Trophoblast cell (in vitro differentiated cells and primary cell): ENCODE data around the gene EVC.

ENCODE experiments used
- DNase-seq, 2 donors: peaks; one replicate each; pipeline ENCODE4 v3.0.0-alpha.2; 2016
- H2AFZ ChIP-seq: 2 replicates; pipeline ENCODE4 v1.6.1; 2013; ENCODE audit warnings: low read length, moderate library complexity, mild to moderate bottlenecking; ENCODE audit not compliant: insufficient read depth, poor library complexity
- H2AK5ac ChIP-seq: 2 replicates; pipeline ENCODE4 v1.6.1; 2013; ENCODE audit warnings: mild to moderate bottlenecking, low read length
- H2BK120ac ChIP-seq: 2 replicates; pipeline ENCODE4 v1.6.1; 2013; ENCODE audit warnings: low read length, mild to moderate bottlenecking, moderate library complexity; ENCODE audit not compliant: insufficient read depth, poor library complexity
- H2BK12ac ChIP-seq: 2 replicates; pipeline ENCODE4 v1.6.1; 2013; ENCODE audit warnings: mild to moderate bottlenecking, low read length, moderate library complexity
- H2BK5ac ChIP-seq: 2 replicates; pipeline ENCODE4 v1.6.1; 2013; ENCODE audit warnings: low read length, low read depth, moderate library complexity, mild to moderate bottlenecking; ENCODE audit not compliant: poor library complexity
- H3K14ac ChIP-seq: 2 replicates; pipeline ENCODE4 v1.6.1; 2013; ENCODE audit warnings: mild to moderate bottlenecking, low read length
- H3K18ac ChIP-seq: 2 replicates; pipeline ENCODE4 v1.6.1; 2013; ENCODE audit warnings: mild to moderate bottlenecking, low read length
- H3K23ac ChIP-seq: 2 replicates; pipeline ENCODE4 v1.6.1; 2013; ENCODE audit warnings: low read length
- H3K27ac ChIP-seq: 2 replicates; pipeline ENCODE4 v1.5.1; 2013; ENCODE audit warnings: low read depth, mild to moderate bottlenecking, inconsistent platforms, low read length, moderate library complexity
- H3K27me3 ChIP-seq: 2 replicates; pipeline ENCODE4 v1.6.1; 2013; ENCODE audit warnings: inconsistent platforms, mild to moderate bottlenecking, low read length, moderate library complexity; ENCODE audit not compliant: insufficient read depth
- H3K36me3 ChIP-seq, 2 experiments: 1 replicate in 1 of 2; 2 replicates in 1 of 2; pipeline ENCODE4 v1.6.1; 2013; ENCODE audit warnings: low read length in 2 of 2, mild to moderate bottlenecking in 2 of 2, moderate library complexity in 1 of 2; ENCODE audit not compliant: insufficient read depth in 2 of 2, control insufficient read depth in 1 of 2
- H3K4ac ChIP-seq: 2 replicates; pipeline ENCODE4 v1.6.1; 2013; ENCODE audit warnings: low read depth, mild to moderate bottlenecking, low read length, moderate library complexity
- H3K4me1 ChIP-seq, 2 experiments: 1 replicate in 1 of 2; 2 replicates in 1 of 2; pipeline ENCODE4 v1.6.1; 2013; ENCODE audit warnings: low read length in 2 of 2, mild to moderate bottlenecking in 2 of 2, moderate library complexity in 1 of 2; ENCODE audit not compliant: insufficient read depth in 2 of 2, control insufficient read depth in 1 of 2
- H3K4me2 ChIP-seq: 2 replicates; pipeline ENCODE4 v1.6.1; 2013; ENCODE audit warnings: inconsistent platforms, mild to moderate bottlenecking, low read length, moderate library complexity
- H3K4me3 ChIP-seq: 2 replicates; pipeline ENCODE4 v1.5.1; 2013; ENCODE audit warnings: mild to moderate bottlenecking, low read depth, low read length, inconsistent platforms
- H3K79me1 ChIP-seq: one replicate; pipeline ENCODE4 v1.6.1; 2013; ENCODE audit warnings: low read length
- H3K79me2 ChIP-seq: 2 replicates; pipeline ENCODE4 v1.6.1; 2013; ENCODE audit warnings: low read length, mild to moderate bottlenecking; ENCODE audit not compliant: control insufficient read depth, insufficient read depth, poor library complexity
- H3K9ac ChIP-seq: 2 replicates; pipeline ENCODE4 v1.6.1; 2013; ENCODE audit warnings: mild to moderate bottlenecking, low read length
- H3K9me3 ChIP-seq: 2 replicates; pipeline ENCODE4 v1.6.1; 2013; ENCODE audit warnings: low read depth, mild to moderate bottlenecking, control low read depth, inconsistent platforms, low read length; ENCODE audit not compliant: insufficient read depth
- H4K12ac ChIP-seq: 2 replicates; pipeline ENCODE4 v1.6.1; 2013; ENCODE audit warnings: low read depth, mild to moderate bottlenecking, low read length, moderate library complexity
- H4K8ac ChIP-seq: 2 replicates; pipeline ENCODE4 v1.6.1; 2013; ENCODE audit warnings: low read depth, mild to moderate bottlenecking, low read length, moderate library complexity
- H4K91ac ChIP-seq: one replicate; pipeline ENCODE4 v1.6.1; 2013; ENCODE audit warnings: low read depth, mild to moderate bottlenecking, low read length, moderate library complexity
- WGBS: extraction: QIAGEN DNeasy Blood & Tissue Kit; methylation state at CpG from one replicate; pipeline ENCODE4 v1.1.7; 2013; ENCODE audit warnings: missing lambda C conversion rate; ENCODE audit not compliant: insufficient read length, insufficient coverage; ENCODE audit errors: extremely low coverage; 5-methylcytosine and 5-hydroxymethylcytosine counted together

Gene EVC

GRCh38 chr4:5799406-5799805 lies 88.4 kb downstream of the EVC start:
- Histone ChIP-seq H2AK5ac (no peak overlapping the region), H3K27me3 (no peaks in the 10 kb centered on the region), H4K12ac (no peak overlapping the region), H4K8ac (no peak overlapping the region), H2BK120ac (no peak overlapping the region), H2AFZ (no peak overlapping the region), H3K18ac (no peak overlapping the region), H2BK12ac (no peak overlapping the region), H3K79me2 (no peaks in the 10 kb centered on the region), H3K9me3 (peaks cover 2% of the 10 kb centered on the region), H3K79me1 (no peaks in the 10 kb centered on the region), H3K4me2 (no peak overlapping the region), H3K36me3 (peaks cover 10 to 16% of the 10 kb centered on the region in 2 experiments), H2BK5ac (no peak overlapping the region), H3K23ac (no peak overlapping the region), H3K14ac (no peak overlapping the region), H3K4me3 (no peak overlapping the region), H4K91ac (no peak overlapping the region), H3K4me1 (no peaks in the 10 kb centered on the region), H3K4ac (no peak overlapping the region), H3K27ac (no peak overlapping the region), H3K9ac (no peak overlapping the region)
- WGBS, result no CpG with 5 or more reads among the region's 11 CpGs
- no peak for DNase-seq

GRCh38 chr4:5800496-5800895 lies 89.5 kb downstream of the EVC start:
- Histone ChIP-seq H4K12ac (no peak overlapping the region), H3K9ac (no peak overlapping the region), H3K18ac (no peak overlapping the region), H3K23ac (no peak overlapping the region), H3K79me2 (no peaks in the 10 kb centered on the region), H4K91ac (no peak overlapping the region), H3K14ac (no peak overlapping the region), H2AK5ac (no peak overlapping the region), H3K79me1 (no peaks in the 10 kb centered on the region), H2BK12ac (no peak overlapping the region), H3K36me3 (peaks cover 18 to 23% of the 10 kb centered on the region in 2 experiments), H2BK5ac (no peak overlapping the region), H3K4me3 (no peak overlapping the region), H2BK120ac (no peak overlapping the region), H3K27ac (no peak overlapping the region), H3K27me3 (no peaks in the 10 kb centered on the region), H2AFZ (no peak overlapping the region), H4K8ac (no peak overlapping the region), H3K4me1 (no peaks in the 10 kb centered on the region), H3K9me3 (peaks cover 2% of the 10 kb centered on the region), H3K4ac (no peak overlapping the region), H3K4me2 (no peak overlapping the region)
- WGBS, result no CpG with 5 or more reads among the region's 10 CpGs
- DNase-seq, result no peak

GRCh38 chr4:5801696-5802095 lies 90.7 kb downstream of the EVC start:
- Histone ChIP-seq H3K4me3 (no peak overlapping the region), H3K79me1 (no peaks in the 10 kb centered on the region), H3K18ac (no peak overlapping the region), H3K4me1 (no peaks in the 10 kb centered on the region), H4K12ac (no peak overlapping the region), H2AK5ac (no peak overlapping the region), H3K27me3 (no peaks in the 10 kb centered on the region), H3K79me2 (no peaks in the 10 kb centered on the region), H3K23ac (no peak overlapping the region), H2AFZ (no peak overlapping the region), H3K14ac (no peak overlapping the region), H2BK120ac (no peak overlapping the region), H2BK5ac (no peak overlapping the region), H3K36me3 (peaks cover 18 to 22% of the 10 kb centered on the region in 2 experiments), H3K4me2 (no peak overlapping the region), H3K27ac (no peak overlapping the region), H4K91ac (no peak overlapping the region), H2BK12ac (no peak overlapping the region), H3K9ac (no peak overlapping the region), H4K8ac (no peak overlapping the region), H3K4ac (no peak overlapping the region), H3K9me3 (peaks cover 2% of the 10 kb centered on the region)
- WGBS, result no CpG with 5 or more reads among the region's 13 CpGs
- no peak for DNase-seq

DNA sequence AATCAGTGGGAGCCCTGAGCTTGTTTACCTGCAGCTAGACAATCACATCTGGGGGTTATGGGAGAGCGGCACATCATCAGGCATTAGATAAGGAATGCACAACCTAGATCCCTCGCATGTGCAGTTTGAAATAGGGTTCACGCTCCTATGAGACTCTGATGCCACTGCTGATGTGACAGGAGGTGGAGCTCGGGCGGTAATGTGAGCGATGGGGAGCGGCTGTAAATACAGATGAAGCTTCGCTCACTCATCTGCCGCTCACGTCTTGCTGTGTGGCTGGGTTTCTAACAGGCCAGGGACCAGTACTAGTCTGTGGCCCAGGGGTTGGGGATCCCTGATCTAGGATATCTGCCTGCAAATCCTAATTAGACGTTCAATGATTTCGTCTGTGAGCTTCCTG lies 91.6 kb downstream of the EVC start:
- no peak overlapping the region for H3K4ac ChIP-seq
- no peak overlapping the region for H2AK5ac ChIP-seq
- H4K8ac ChIP-seq, result no peak overlapping the region
- no peaks in the 10 kb centered on the region for H3K4me1 ChIP-seq
- no peak overlapping the region for H3K4me3 ChIP-seq
- H3K79me1 ChIP-seq, result no peaks in the 10 kb centered on the region
- H3K79me2 ChIP-seq, result no peaks in the 10 kb centered on the region
- H2AFZ ChIP-seq, result no peak overlapping the region
- no peak overlapping the region for H4K12ac ChIP-seq
- no peak overlapping the region for H2BK120ac ChIP-seq
- no peak overlapping the region for H3K18ac ChIP-seq
- H3K14ac ChIP-seq, result no peak overlapping the region
- H3K4me2 ChIP-seq, result no peak overlapping the region
- no peak overlapping the region for H3K27ac ChIP-seq
- H3K36me3 ChIP-seq, result peaks cover 13 to 14% of the 10 kb centered on the region in 2 experiments
- H3K9me3 ChIP-seq, result peaks cover 2% of the 10 kb centered on the region
- no peak overlapping the region for H2BK12ac ChIP-seq
- H3K27me3 ChIP-seq, result no peaks in the 10 kb centered on the region
- H2BK5ac ChIP-seq, result no peak overlapping the region
- DNase-seq, result no peak
- H4K91ac ChIP-seq, result no peak overlapping the region
- no peak overlapping the region for H3K23ac ChIP-seq
- no peak overlapping the region for H3K9ac ChIP-seq
- WGBS, result no CpG with 5 or more reads among the region's 12 CpGs
